K562 (cell line): ENCODE results near the gene KCNQ4. TPM values are rescaled to one million over a fixed set of nuclear protein-coding genes. Genes with fewer than 3 reads are reported as not detected.

Experiments used
- ATF6 ChIP-seq: sonication (generic); formaldehyde crosslinking; IDR thresholded peaks from 2 replicates; pipeline ENCODE4 v1.4.0; 2020; ENCODE audit warnings: mild to moderate bottlenecking, missing genetic modification reagents
- CCNT2 ChIP-seq: IDR thresholded peaks from 2 replicates; pipeline ENCODE4 v1.6.1; 2011; ENCODE audit warnings: borderline replicate concordance, low read depth, mild to moderate bottlenecking, moderate library complexity, mixed read lengths, low read length; ENCODE audit not compliant: insufficient read length; ENCODE audit errors: extremely low read depth
- CEBPG ChIP-seq, 3 experiments: fragments of 200-800 bp in 1 of 3; sonication (Bioruptor generic) in 1 of 3; sonication (generic) in 1 of 3; formaldehyde crosslinking in 1 of 3; IDR thresholded peaks in 2 of 3; conservative IDR thresholded peaks in 1 of 3; 2 replicates each; pipeline versions ENCODE4 v1.6.1 to v1.8.0; 2016 to 2022; ENCODE audit warnings: missing compliant biosample characterization in 2 of 3, missing genetic modification characterization in 2 of 3, mild to moderate bottlenecking in 1 of 3, missing genetic modification reagents in 1 of 3
- DLX4 ChIP-seq: fragments of 250-450 bp; sonication (Bioruptor Pico); IDR thresholded peaks from 2 replicates; pipeline ENCODE4 v1.6.1; 2021; ENCODE audit warnings: mild to moderate bottlenecking
- FOXJ3 ChIP-seq: sonication (generic); formaldehyde crosslinking; IDR thresholded peaks from 2 replicates; pipeline ENCODE4 v1.4.0; 2020; ENCODE audit warnings: mild to moderate bottlenecking, missing genetic modification reagents
- FUS ChIP-seq: fragments of 200-400 bp; formaldehyde crosslinking; optimal IDR thresholded peaks from 2 replicates; pipeline ENCODE3; 2017; ENCODE audit warnings: low read depth, low read length
- JUNB ChIP-seq: fragments of 450-650 bp; formaldehyde crosslinking; conservative IDR thresholded peaks from 2 replicates; pipeline ENCODE4 v1.4.0; 2020; ENCODE audit warnings: mild to moderate bottlenecking
- KDM2B ChIP-seq: fragments of 250-450 bp; sonication (Bioruptor Pico); IDR thresholded peaks from 2 replicates; pipeline ENCODE4 v1.8.0; 2021; ENCODE audit warnings: mild to moderate bottlenecking, moderate library complexity
- NFE2 ChIP-seq: IDR thresholded peaks from 2 replicates; pipeline ENCODE4 v1.6.1; 2014; ENCODE audit warnings: antibody characterized with exemption, low read depth
- PHF21A ChIP-seq: fragments of 450-650 bp; IDR thresholded peaks from 2 replicates; pipeline ENCODE4 v1.6.1; 2017; ENCODE audit warnings: low read depth, borderline replicate concordance
- REST ChIP-seq, 2 experiments: fragments of 450-650 bp; formaldehyde crosslinking in 1 of 2; IDR thresholded peaks; 2 replicates each; pipeline versions ENCODE4 v1.4.0 to v1.6.1; 2014 to 2020; ENCODE audit warnings: mild to moderate bottlenecking in 2 of 2, borderline replicate concordance in 1 of 2, low read depth in 1 of 2
- RFX5 ChIP-seq: IDR thresholded peaks from 2 replicates; pipeline ENCODE4 v1.6.1; 2011; ENCODE audit warnings: low read depth, mild to moderate bottlenecking, improper control_type of control experiment, low read length
- SMARCA4 ChIP-seq: fragments of 450-650 bp; IDR thresholded peaks from 2 replicates; pipeline ENCODE4 v1.6.1; 2016
- TGIF2 ChIP-seq: sonication (generic); formaldehyde crosslinking; IDR thresholded peaks from 2 replicates; pipeline ENCODE4 v1.8.1; 2022; ENCODE audit warnings: mild to moderate bottlenecking, missing genetic modification reagents, moderate library complexity
- ZBED1 ChIP-seq: IDR thresholded peaks from 2 replicates; pipeline ENCODE4 v1.6.1; 2014
- ZNF511 ChIP-seq: sonication (generic); formaldehyde crosslinking; IDR thresholded peaks from 2 replicates; pipeline ENCODE4 v1.8.0; 2022; ENCODE audit warnings: mild to moderate bottlenecking, missing genetic modification reagents
- ZSCAN29 ChIP-seq: fragments of 450-650 bp; IDR thresholded peaks from 2 replicates; pipeline ENCODE4 v1.6.1; 2017
- polyA plus RNA-seq, 8 experiments: library from polyadenylated mRNA; depleted of rRNA in 4 of 8; stranded (reverse) in 5 of 8; unstranded in 3 of 8; fragments of >200 nt; fragmentation: Nextera tagmentation in 2 of 8; fragmentation: Illumina TruSeq in 1 of 8; extraction: Ambion mirVana in 2 of 8; extraction: Trizol in 1 of 8; gene quantifications; 2 replicates each; pipeline versions ENCODE4 v1.2.1 to v1.2.3, GENCODE V29; 2011 to 2014; ENCODE audit warnings: inconsistent platforms in 1 of 8, missing spikeins in 1 of 8
- total RNA-seq, 7 experiments: library from RNA; depleted of rRNA in 6 of 7; stranded (reverse); fragments of >200 nt in 6 of 7; fragmentation: Illumina TruSeq in 2 of 7; extraction: Trizol in 2 of 7; gene quantifications; 2 replicates each; pipeline versions ENCODE4 v1.2.1 to v1.2.3, GENCODE V29; 2011 to 2021; ENCODE audit warnings: low replicate concordance in 1 of 7

Gene KCNQ4
- total and polyA plus RNA-seq, 9 of the 15 experiments (the other 6 are each of a cell fraction or from before 2014, with no cell fraction given) = 0.07 to 4.1 (median 0.79) TPM

GRCh38 chr1:40840526-40841323, 57.1 kb downstream of the KCNQ4 start (continued):
- TF ChIP-seq CCNT2 (peak; percentile 69), REST (IDR thresholded peaks at IDR 0.05; ENCODE audit: borderline replicate concordance) (0 out of 2 replicates have a peak, but pooled peaks have one; percentile 17), REST (CRISPR knock-in tag; IDR thresholded peaks at IDR 0.05; ENCODE audit: low read depth) (no peak), TGIF2 (CRISPR knock-in tag) (no peak), FUS (no peak), ZBED1 (no peak), FOXJ3 (CRISPR knock-in tag) (no peak), KDM2B (CRISPR knock-in tag) (no peak), ATF6 (CRISPR knock-in tag) (0 out of 2 replicates have a peak, but pooled peaks have one; percentile 72), CEBPG (CRISPR knock-in tag; IDR thresholded peaks at IDR 0.05) (no peak), CEBPG (tag; conservative IDR thresholded peaks at IDR 0.05 in 1 of 2, IDR thresholded peaks at IDR 0.05 in 1 of 2) (no peak), RFX5 (no peak), PHF21A (no peak), SMARCA4 (peak; percentile 91), JUNB (no peak), ZSCAN29 (no peak), DLX4 (no peak), NFE2 (no peak), ZNF511 (CRISPR knock-in tag) (no peak)
